Osteoblast (primary cell): Measurements from ENCODE around the gene ILKAP. TPM values are rescaled to one million over a fixed set of nuclear protein-coding genes. Genes with fewer than 3 reads are reported as not detected.
A peak's percentile ranks its signal among the peaks of the same experiment; 100 is the strongest.

Source experiments
- DNase-seq: peaks from one replicate; pipeline ENCODE4 v3.0.0; 2011; ENCODE audit warnings: low spot score, mixed read lengths; ENCODE audit not compliant: insufficient read length; ENCODE audit errors: missing footprints
- H2AFZ ChIP-seq: 2 replicates; pipeline ENCODE4 v1.6.0; 2011; ENCODE audit warnings: mild to moderate bottlenecking, low read length
- H3K27ac ChIP-seq: 2 replicates; pipeline ENCODE4 v1.5.1; 2011; ENCODE audit warnings: mild to moderate bottlenecking, low read depth, low read length, moderate library complexity
- H3K27me3 ChIP-seq: 2 replicates; pipeline ENCODE4 v1.6.0; 2012; ENCODE audit warnings: mild to moderate bottlenecking, control low read depth, inconsistent platforms, low read length, moderate library complexity; ENCODE audit not compliant: insufficient read depth
- H3K36me3 ChIP-seq: 2 replicates; pipeline ENCODE4 v1.5.1; 2011; ENCODE audit warnings: mild to moderate bottlenecking, low read length, control low read depth, moderate library complexity; ENCODE audit not compliant: insufficient read depth
- H3K4me1 ChIP-seq: 2 replicates; pipeline ENCODE4 v1.5.1; 2011; ENCODE audit warnings: mild to moderate bottlenecking, low read length, control low read depth, moderate library complexity; ENCODE audit not compliant: insufficient read depth
- H3K4me2 ChIP-seq: 2 replicates; pipeline ENCODE4 v1.6.0; 2011; ENCODE audit warnings: mild to moderate bottlenecking, low read length; ENCODE audit not compliant: insufficient read depth
- H3K4me3 ChIP-seq: fragments of 200-600 bp; sonication (generic); 3 replicates; pipeline ENCODE4 v1.5.1; 2012; ENCODE audit warnings: mild to moderate bottlenecking, low read length, inconsistent platforms; ENCODE audit not compliant: insufficient read depth
- H3K79me2 ChIP-seq: 2 replicates; pipeline ENCODE4 v1.6.0; 2012; ENCODE audit warnings: mild to moderate bottlenecking, low read length, control low read depth, inconsistent platforms; ENCODE audit not compliant: insufficient read depth
- H3K9me3 ChIP-seq: 2 replicates; pipeline ENCODE4 v1.5.1; 2011; ENCODE audit warnings: low read depth, low read length, control low read depth
- H4K20me1 ChIP-seq: 2 replicates; pipeline ENCODE4 v1.6.0; 2012; ENCODE audit warnings: mild to moderate bottlenecking, low read length, control low read depth; ENCODE audit not compliant: insufficient read depth
- total RNA-seq: library from RNA; depleted of rRNA; stranded (reverse); fragments of >200 nt; gene quantifications from 2 replicates; pipeline ENCODE4 v1.2.3, GENCODE V29; 2012
- TF ChIP-seq, protein P1 (sequence below): IDR thresholded peaks from 2 replicates; pipeline ENCODE4 v1.5.1; 2011; ENCODE audit warnings: mild to moderate bottlenecking, low read depth, low read length, moderate library complexity; ENCODE audit errors: extremely low read depth

Gene ILKAP
- total RNA-seq, 1 donor = 24.2 TPM

DNA sequence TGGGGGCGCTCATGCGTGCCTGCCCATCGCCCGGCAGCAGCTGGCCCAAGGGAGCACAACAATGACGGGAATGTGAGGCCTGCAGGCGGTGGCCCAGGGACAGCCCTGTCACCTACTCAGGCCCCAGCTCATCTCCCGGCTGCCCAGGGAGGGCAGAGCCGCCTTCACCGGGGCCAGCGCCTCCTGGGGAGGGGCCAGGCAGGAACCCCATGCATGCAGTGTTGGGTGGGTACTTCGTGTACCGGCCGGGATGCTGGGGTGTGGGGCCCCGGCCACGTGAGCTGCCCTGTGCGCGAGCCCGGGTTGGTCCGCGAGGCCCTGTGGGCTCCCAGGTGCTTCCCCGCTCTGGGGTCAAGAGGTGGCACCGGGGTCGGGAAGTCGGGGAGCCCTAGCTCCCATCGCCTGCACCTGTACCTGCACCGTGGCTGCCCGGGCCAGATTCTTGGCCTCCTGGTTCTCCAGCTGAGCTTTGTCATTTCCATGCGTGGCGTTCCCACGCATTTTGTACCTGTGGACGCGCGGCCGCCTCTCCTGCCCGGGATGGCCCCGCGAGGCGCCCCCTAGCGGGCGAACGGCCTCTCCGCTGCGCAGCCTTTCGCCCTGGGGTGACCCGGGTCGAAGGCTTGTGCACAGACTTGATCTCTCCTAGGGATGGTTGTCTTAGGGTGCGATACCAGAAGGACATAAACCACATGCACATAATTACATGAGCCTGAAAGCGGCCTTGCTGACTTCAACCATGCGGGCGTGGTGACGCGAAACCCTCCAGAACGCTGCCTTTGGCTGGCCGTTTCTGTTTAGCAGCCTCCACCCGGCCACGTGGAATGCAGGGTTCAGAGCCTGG lies 64.1 kb downstream of the ILKAP start:
- H3K79me2 ChIP-seq = no peaks in the 10 kb centered on the region
- H3K4me2 ChIP-seq = no peak overlapping the region
- no peak overlapping the region for H3K27ac ChIP-seq
- DNase-seq = no peak
- H3K9me3 ChIP-seq = no peaks in the 10 kb centered on the region
- peaks cover 11% of the 10 kb centered on the region for H3K4me1 ChIP-seq
- no peaks in the 10 kb centered on the region for H4K20me1 ChIP-seq
- no peaks in the 10 kb centered on the region for H3K36me3 ChIP-seq
- H3K4me3 ChIP-seq = no peak overlapping the region
- no peak overlapping the region for H2AFZ ChIP-seq
- TF ChIP-seq, protein P1, sequence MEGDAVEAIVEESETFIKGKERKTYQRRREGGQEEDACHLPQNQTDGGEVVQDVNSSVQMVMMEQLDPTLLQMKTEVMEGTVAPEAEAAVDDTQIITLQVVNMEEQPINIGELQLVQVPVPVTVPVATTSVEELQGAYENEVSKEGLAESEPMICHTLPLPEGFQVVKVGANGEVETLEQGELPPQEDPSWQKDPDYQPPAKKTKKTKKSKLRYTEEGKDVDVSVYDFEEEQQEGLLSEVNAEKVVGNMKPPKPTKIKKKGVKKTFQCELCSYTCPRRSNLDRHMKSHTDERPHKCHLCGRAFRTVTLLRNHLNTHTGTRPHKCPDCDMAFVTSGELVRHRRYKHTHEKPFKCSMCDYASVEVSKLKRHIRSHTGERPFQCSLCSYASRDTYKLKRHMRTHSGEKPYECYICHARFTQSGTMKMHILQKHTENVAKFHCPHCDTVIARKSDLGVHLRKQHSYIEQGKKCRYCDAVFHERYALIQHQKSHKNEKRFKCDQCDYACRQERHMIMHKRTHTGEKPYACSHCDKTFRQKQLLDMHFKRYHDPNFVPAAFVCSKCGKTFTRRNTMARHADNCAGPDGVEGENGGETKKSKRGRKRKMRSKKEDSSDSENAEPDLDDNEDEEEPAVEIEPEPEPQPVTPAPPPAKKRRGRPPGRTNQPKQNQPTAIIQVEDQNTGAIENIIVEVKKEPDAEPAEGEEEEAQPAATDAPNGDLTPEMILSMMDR = peak; percentile 42
- no peaks in the 10 kb centered on the region for H3K27me3 ChIP-seq

DNA sequence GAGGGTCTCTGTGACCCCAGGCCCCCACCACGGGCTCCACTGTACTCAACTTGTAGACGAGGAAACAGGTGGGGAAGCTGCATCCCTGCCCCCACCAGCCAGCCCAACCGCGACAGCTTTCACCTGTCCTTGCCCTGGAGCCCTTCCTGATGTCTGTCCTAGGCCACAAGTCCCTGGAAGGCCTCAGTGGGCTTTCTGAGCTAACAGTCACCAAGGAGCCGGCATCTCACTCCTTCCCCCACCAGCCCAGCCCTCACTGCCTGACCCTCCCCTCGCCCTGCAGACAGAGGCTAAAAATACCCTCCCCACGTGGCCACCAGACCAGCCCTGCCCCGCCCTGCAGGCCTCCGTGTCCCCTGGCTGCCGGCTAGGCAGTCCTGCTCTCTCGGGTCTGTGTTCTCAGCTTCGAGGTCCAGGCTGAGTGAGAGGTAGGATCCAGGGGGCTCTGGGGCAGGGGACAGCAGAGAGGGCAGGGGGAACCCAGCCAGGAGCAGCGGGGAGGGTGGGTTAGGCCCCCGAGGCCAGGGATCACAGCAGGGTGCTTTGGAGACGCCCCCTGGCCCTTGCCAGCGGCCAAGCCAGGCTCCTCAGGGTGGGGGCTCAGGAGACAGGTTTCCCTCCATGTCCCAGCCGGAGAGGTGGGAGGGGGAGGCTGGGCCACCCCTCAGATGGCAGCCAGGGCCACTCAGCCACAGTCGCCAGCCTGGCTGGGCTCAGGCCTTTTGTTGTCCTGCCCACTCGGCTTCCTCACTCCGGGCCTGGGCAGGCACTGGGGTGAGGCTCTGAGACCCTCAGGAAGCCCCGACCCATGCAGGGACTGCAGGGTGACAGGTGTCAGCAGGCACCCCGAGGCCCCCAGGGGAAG lies 64.9 kb downstream of the ILKAP start, which contains the start of gene KLHL30:
Gene KLHL30 (plus strand): TSS at position 338 of the 865 bp plus-strand sequence. CDS start 2,087 bp downstream, outside the sequence.
- Histone ChIP-seq H3K4me3 (no peak within 1 kb of the TSS), H3K27ac (no peak within 1 kb of the TSS), H3K36me3 (no peaks in the 10 kb centered on the region), H3K4me2 (no peak within 1 kb of the TSS), H3K4me1 (peaks cover 8% of the 10 kb centered on the region), H4K20me1 (no peaks in the 10 kb centered on the region), H3K27me3 (no peaks in the 10 kb centered on the region), H3K79me2 (no peaks in the 10 kb centered on the region), H2AFZ (no peak within 1 kb of the TSS), H3K9me3 (no peaks in the 10 kb centered on the region)
- DNase-seq = no peak
- TF ChIP-seq, protein P1 = no peak

DNA sequence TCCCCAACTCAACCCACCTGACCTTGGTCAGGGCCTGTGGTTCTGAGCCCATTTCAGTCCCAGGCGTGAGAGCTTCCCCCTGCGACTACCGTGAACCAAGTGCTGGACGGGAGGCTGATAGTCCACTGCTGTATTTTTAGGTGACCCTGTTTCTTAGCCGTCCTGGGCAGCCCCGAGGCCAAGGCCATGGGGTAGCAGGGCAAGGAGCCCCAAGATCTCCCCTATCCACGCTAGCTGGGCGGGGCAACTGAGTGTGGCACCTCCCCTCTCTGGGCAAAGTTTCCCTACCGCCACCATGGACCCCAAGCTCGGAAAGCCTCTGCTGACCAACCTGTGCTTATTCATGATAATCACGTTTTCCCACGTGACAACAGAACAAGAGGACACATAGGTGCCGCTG lies 65.6 kb downstream of the ILKAP start:
- TF ChIP-seq, protein P1 = no peak
- H2AFZ ChIP-seq = no peak overlapping the region
- no peaks in the 10 kb centered on the region for H4K20me1 ChIP-seq
- H3K4me1 ChIP-seq = peaks cover 3% of the 10 kb centered on the region
- no peak overlapping the region for H3K27ac ChIP-seq
- no peaks in the 10 kb centered on the region for H3K27me3 ChIP-seq
- no peaks in the 10 kb centered on the region for H3K36me3 ChIP-seq
- H3K9me3 ChIP-seq = no peaks in the 10 kb centered on the region
- DNase-seq = no peak
- no peak overlapping the region for H3K4me3 ChIP-seq
- H3K79me2 ChIP-seq = no peaks in the 10 kb centered on the region
- H3K4me2 ChIP-seq = no peak overlapping the region
